EH (cell line): ENCODE measurements around the gene CFHR2.

Source experiments
- DNase-seq: peaks from one replicate; pipeline ENCODE4 v3.0.0-alpha.2; 2015; ENCODE audit warnings: low read depth

CFHR2 gene

GRCh38 chr1:197001828-197002227 is 58.3 kb downstream of the CFHR2 start:
- DNase-seq = no peak

DNA sequence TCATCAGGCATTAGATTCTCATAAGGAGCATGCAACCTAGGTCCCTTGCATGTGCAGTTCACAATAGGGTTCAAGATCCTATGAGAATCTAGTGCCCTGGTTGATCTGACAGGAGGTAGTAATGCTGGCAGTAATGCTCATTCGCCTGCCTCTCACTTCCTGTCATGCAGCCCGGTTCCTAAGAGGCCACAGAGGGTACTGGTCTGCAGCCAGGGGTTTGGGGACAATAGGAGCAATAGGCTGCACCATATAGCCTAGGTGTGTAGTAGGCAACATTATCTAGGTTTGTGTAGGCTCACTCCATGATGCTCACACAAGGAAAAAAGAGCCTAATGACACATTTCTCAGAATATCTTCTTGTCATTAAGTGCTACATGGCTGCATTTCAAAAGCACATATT is 59.6 kb downstream of the CFHR2 start:
- DNase-seq = no peak

DNA sequence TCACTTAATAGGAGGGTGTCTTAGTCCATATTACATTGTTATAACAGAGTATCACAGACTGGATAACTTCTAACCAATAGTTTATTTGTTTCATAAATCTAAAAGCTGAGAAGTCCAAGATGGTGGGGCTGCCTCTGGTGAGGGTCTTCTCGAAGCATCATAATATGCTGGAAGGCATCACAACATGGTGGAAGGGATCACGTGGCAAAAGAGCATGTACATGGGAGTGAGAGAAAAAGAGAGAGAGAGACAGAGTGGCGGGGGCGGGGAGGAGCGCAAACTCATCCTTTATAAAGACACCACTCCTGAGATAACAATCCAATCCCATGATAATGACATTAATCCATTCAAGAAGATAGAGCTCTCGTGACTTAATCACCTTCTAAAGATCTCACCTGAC is 65.3 kb downstream of the CFHR2 start:
- DNase-seq = no peak
